Left renal pelvis (tissue), 4 donors: ENCODE data around the gene IQCE. TPM values are rescaled to one million over a fixed set of nuclear protein-coding genes. Genes with fewer than 3 reads are reported as not detected.
"Not testable (repeated sequence)": the region's sequence is repeated elsewhere in the genome, so short reads cannot be mapped to it uniquely, and the experiment has no call there.

Experiments
- DNase-seq, 4 donors: peaks; one replicate each; pipeline ENCODE4 v3.0.0-alpha.2; 2013; ENCODE audit warnings: low read depth in 4 of 4, low spot score in 3 of 4
- polyA plus RNA-seq, 4 donors: library from polyadenylated mRNA; unstranded; fragments of 120-200 nt; gene quantifications; one replicate each; pipeline ENCODE4 v1.2.1, GENCODE V29; 2013; ENCODE audit not compliant: insufficient read length in 4 of 4

The IQCE gene
- polyA plus RNA-seq, 4 donors: 16.5 to 24.7 (median 19.4) TPM

DNA sequence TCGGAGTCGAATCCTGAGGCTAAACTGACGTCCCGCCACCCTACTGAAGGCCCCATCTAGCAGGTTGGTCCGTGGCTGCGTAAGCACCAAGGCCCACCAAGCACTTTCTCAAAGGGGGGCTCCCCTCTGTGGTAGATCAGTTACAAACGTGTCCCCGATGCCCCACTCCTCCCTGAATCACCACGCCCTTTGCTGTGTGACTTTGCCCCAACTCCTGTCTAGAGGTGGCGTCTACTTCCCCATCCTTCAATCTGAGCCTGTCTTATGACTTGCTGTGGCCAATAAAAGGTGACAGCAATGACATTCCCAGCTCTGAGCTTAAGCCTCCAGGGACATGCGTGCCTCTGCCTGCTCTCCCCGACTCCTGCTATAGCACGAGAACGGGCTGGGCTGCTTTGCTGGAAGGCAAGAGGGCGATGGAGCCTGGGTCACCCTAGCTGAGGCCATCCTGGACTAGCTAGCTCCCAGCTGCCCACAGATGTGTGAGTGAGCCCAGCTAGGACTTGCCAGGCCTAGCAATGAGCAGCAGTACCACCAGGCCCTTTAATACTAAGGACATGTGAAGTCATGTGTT is 26.5 kb upstream of the IQCE start:
- not testable (repeated sequence) for DNase-seq

GRCh38 chr7:2532816-2533215 is 26.0 kb upstream of the IQCE start:
- DNase-seq: not testable (repeated sequence)

DNA sequence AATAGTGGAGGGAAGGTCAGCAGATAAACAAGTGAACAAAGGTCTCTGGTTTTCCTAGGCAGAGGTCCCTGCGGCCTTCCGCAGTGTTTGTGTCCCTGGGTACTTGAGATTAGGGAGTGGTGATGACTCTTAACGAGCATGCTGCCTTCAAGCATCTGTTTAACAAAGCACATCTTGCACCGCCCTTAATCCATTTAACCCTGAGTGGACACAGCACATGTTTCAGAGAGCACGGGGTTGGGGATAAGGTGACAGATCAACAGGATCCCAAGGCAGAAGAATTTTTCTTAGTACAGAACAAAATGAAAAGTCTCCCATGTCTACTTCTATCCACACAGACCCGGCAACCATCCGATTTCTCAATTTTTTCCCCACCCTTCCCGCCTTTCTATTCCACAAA is 25.2 kb upstream of the IQCE start:
- not testable (repeated sequence) for DNase-seq

- not testable (repeated sequence) for DNase-seq
These were observed 24.6 kb upstream of the IQCE start for GRCh38 chr7:2534214-2534613.

- DNase-seq: not testable (repeated sequence)
These were observed 22.7 kb upstream of the IQCE start for GRCh38 chr7:2535872-2536627.

GRCh38 chr7:2537981-2538851 is 20.6 kb upstream of the IQCE start:
- DNase-seq: no peak

- no peak for DNase-seq
These were observed 19.5 kb upstream of the IQCE start for GRCh38 chr7:2539031-2539911.

GRCh38 chr7:2540133-2540532 is 18.6 kb upstream of the IQCE start:
- no peak for DNase-seq

DNA sequence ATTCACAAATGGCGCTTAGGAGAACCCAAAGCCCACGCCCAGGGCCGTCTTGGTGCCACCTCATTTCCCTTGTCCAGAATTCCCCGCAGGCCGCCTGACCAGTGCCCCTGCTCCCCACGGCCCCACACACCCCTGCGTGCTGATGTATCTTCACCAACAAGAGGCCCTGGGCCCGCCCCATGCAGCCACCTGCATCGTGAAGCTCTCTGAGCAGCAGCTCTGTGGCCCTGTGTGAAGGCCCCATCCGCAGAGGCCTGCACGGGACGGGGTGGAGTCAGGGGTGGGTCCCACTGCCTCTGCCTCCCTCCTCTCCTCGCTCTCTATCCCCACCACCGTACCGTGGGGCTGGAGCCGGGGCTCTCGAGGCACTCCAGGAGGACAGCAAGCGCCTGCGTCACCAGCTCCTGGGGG is 18.1 kb upstream of the IQCE start:
- DNase-seq: no peak

GRCh38 chr7:2541291-2542010 is 17.3 kb upstream of the IQCE start:
- no peak for DNase-seq

DNA sequence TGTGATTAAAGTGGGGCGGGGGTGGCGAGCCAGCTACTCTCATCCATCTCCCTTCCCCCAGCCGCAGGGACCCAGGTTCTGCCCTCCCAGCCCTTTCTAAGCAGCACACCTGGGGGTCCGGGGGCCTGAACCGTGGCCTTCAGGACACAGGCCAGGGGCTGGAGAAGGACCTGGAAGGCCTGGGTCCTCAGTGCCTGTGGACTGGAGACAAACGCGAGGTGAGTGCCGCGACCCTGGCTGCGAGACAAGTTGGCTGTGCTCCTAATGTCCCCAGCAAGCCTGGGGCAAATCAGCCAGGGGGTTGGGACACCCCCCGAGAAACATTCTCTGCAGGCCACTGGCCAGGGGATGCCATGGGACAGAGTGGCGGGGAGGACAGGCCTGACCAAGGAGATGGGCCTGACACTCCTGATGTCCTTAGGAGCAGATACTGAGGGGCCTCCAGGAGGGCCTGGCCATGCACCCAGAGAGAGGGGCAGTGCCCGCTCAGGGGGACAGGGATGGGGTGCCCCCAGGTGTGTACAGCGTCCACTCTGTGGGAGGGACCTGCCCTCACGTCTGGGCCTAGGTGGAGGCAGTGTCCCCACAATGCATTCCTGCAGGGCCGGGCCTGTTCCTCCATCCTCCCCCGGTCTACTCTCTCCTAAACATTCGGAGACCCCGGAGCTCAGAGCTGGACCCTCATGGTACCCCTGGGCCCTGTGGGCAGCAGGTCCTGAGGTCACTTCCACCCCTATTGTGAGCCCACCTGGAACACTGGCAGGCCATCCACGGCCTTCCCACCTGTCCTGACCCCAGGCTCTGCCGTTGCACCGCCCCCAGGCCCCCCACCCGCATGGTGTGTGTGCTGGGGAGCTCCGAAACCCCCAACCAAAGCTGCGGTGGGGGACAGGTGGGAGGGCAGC is 16.5 kb upstream of the IQCE start:
- no peak for DNase-seq

DNA sequence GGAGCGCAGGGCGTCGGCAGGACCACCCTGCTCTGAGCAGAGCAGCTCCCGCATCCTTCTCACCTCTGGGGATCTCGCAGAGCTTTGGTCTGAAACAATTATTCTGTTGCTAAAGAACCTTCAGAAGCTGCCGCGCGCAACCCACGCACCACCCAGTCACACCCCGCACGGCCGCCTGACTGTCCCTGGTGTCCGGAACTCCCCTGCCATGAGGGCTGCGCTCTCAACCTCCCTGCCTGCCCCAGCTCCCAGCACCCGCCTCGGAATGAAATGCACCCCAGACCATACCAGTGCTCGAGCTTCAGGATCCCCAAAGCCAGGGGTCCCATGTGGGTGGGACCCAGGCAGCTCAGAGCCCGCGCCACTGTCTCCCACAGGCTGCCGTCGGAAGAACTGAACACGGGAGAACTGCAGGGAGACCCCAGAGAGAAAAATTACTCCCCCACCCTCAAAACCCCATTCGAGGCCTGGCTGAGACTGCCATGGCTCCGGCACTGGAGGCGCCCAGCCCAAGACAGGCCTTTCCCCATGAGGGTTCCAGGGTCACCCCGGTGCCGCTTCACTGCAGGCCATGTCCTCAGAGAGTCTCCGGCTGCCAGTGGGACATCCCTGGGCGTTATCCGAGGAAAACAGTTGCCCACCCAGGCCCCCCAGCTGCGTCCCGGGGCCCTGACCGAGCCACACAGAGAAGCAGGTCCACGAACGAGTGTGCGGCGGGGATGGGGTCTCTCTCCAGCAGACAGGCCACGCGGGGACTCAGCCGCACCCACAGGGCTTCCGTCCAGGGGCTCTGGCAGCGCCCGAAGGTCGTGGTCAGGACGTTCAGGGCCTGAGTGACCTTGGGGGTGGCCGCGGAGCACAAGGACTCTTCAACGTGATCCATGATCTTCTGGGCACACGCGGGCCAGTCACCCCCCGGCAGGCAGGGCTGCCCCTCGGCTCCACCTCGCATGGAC is 15.6 kb upstream of the IQCE start:
- no peak for DNase-seq

GRCh38 chr7:2544541-2545188 is 14.1 kb upstream of the IQCE start:
- no peak for DNase-seq

- no peak for DNase-seq
These were observed 12.9 kb upstream of the IQCE start for GRCh38 chr7:2545746-2546425.

DNA sequence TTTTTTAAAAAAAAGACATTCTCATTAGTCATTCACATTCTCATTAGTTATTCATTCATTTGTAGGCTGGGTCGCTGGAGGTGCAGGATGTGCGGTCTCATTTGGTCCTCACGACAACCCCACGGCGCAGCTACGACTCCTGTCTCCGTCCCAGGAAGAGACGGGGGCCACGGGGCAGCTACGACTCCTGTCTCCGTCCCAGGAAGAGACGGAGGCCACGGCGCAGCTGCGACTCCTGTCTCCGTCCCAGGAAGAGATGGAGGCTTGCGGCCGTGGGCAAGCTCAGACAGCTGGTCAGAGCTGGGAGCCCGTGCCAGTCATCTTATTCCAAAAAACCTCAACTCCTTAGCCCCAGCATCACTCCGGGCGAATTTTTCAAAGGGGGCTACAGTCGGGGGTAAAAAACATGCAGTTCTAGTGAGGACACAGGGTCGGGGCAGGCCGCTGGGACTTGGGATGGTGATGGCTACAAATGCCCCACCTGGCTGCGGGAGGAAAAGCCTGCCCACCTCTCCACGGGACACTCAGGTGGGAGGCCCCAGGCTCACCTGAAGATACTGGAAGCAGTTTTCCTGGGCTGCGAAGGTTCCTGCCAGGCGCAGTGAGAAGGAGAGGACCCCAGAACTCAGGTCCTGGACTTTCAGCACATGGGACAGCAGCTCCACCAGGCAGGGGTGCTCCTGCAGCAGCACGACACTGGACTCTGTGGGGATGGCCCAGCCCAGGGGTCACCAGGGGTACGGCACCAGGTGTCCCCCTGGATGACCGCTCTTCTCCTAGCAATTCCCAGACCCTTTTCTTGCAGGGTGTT is 11.8 kb upstream of the IQCE start:
- no peak for DNase-seq

GRCh38 chr7:2551418-2551817 is 7.4 kb upstream of the IQCE start:
- DNase-seq: no peak
